Liver (tissue), 9 donors: Measurements from ENCODE around the gene SUGCT. TPM values are rescaled to one million over a fixed set of nuclear protein-coding genes. Genes with fewer than 3 reads are reported as not detected.

Experiments used
- DNase-seq: peaks from one replicate; pipeline ENCODE4 v3.0.0-alpha.2; 2017; ENCODE audit warnings: low spot score
- H3K27ac ChIP-seq, 2 donors: one replicate each; pipeline ENCODE4 v1.7.0; 2013; ENCODE audit warnings: inconsistent platforms in 2 of 2, low read length in 2 of 2, control low read depth in 1 of 2, low read depth in 1 of 2, mild to moderate bottlenecking in 1 of 2
- H3K27me3 ChIP-seq, 4 donors: one replicate each; pipeline versions ENCODE4 v1.6.1 to v1.7.0; 2013; ENCODE audit warnings: low read length in 3 of 4, inconsistent platforms in 1 of 4, mild to moderate bottlenecking in 1 of 4, moderate library complexity in 1 of 4; ENCODE audit not compliant: control insufficient read depth in 4 of 4, insufficient read depth in 4 of 4
- H3K36me3 ChIP-seq, 4 donors: one replicate each; pipeline versions ENCODE4 v1.6.1 to v1.7.0; 2013; ENCODE audit warnings: low read length in 3 of 4, mild to moderate bottlenecking in 3 of 4, low read depth in 1 of 4, moderate library complexity in 1 of 4; ENCODE audit not compliant: control insufficient read depth in 4 of 4, insufficient read depth in 3 of 4
- H3K4me1 ChIP-seq, 4 donors: one replicate each; pipeline versions ENCODE4 v1.6.1 to v1.7.0; 2013; ENCODE audit warnings: low read length in 3 of 4, mild to moderate bottlenecking in 3 of 4, moderate library complexity in 1 of 4; ENCODE audit not compliant: control insufficient read depth in 4 of 4, insufficient read depth in 4 of 4
- H3K4me3 ChIP-seq, 3 donors: one replicate each; pipeline versions ENCODE4 v1.6.1 to v1.7.0; 2013; ENCODE audit warnings: low read length in 3 of 3, control low read depth in 1 of 3, low read depth in 1 of 3, mild to moderate bottlenecking in 1 of 3
- H3K9ac ChIP-seq, 2 donors: one replicate each; pipeline ENCODE4 v1.7.0; 2013; ENCODE audit warnings: low read length in 2 of 2, mild to moderate bottlenecking in 2 of 2, moderate library complexity in 2 of 2, control low read depth in 1 of 2, low read depth in 1 of 2
- H3K9me3 ChIP-seq, 4 donors: one replicate each; pipeline versions ENCODE4 v1.6.1 to v1.7.0; 2013; ENCODE audit warnings: low read length in 3 of 4; ENCODE audit not compliant: control insufficient read depth in 4 of 4
- CTCF ChIP-seq: fragments of 150-350 bp; IDR thresholded peaks from 2 replicates; pipeline ENCODE4 v1.5.1; 2017; ENCODE audit warnings: improper control_type of control experiment, low read depth, low read length; ENCODE audit not compliant: missing input control
- FOXA2 ChIP-seq: IDR thresholded peaks from 2 replicates; pipeline ENCODE4 v1.6.1; 2016; ENCODE audit warnings: antibody characterized with exemption
- GABPA ChIP-seq, 2 donors: IDR thresholded peaks in 1 of 2; conservative IDR thresholded peaks in 1 of 2; 2 replicates each; pipeline ENCODE4 v1.6.1; 2016; ENCODE audit warnings: antibody characterized with exemption in 2 of 2, mild to moderate bottlenecking in 1 of 2, moderate library complexity in 1 of 2
- HNF4A ChIP-seq, 2 donors: conservative IDR thresholded peaks; 2 replicates each; pipeline ENCODE4 v1.6.1; 2016; ENCODE audit warnings: antibody characterized with exemption in 2 of 2, mild to moderate bottlenecking in 2 of 2
- HNF4G ChIP-seq: IDR thresholded peaks from 2 replicates; pipeline ENCODE4 v1.6.1; 2016; ENCODE audit warnings: antibody characterized with exemption
- JUND ChIP-seq, 2 donors: IDR thresholded peaks; 2 replicates each; pipeline ENCODE4 v1.6.1; 2016; ENCODE audit warnings: antibody characterized with exemption in 2 of 2
- RAD21 ChIP-seq, 2 donors: IDR thresholded peaks; 2 replicates each; pipeline ENCODE4 v1.6.1; 2016; ENCODE audit warnings: antibody characterized with exemption in 2 of 2, mild to moderate bottlenecking in 2 of 2
- REST ChIP-seq: IDR thresholded peaks from 2 replicates; pipeline ENCODE4 v1.6.1; 2016; ENCODE audit warnings: antibody characterized with exemption, mild to moderate bottlenecking
- RXRA ChIP-seq, 2 donors: IDR thresholded peaks; 2 replicates each; pipeline ENCODE4 v1.6.1; 2017 to 2018; ENCODE audit warnings: antibody characterized with exemption in 2 of 2, mild to moderate bottlenecking in 1 of 2
- TAF1 ChIP-seq: conservative IDR thresholded peaks from 2 replicates; pipeline ENCODE4 v1.6.1; 2016; ENCODE audit warnings: antibody characterized with exemption, mild to moderate bottlenecking
- YY1 ChIP-seq: IDR thresholded peaks from 2 replicates; pipeline ENCODE4 v1.6.1; 2016; ENCODE audit warnings: antibody characterized with exemption, mild to moderate bottlenecking
- WGBS: extraction: QIAGEN DNeasy Blood & Tissue Kit; methylation state at CpG from one replicate; pipeline ENCODE4 v1.1.7; 2013; 5-methylcytosine and 5-hydroxymethylcytosine counted together
- polyA plus RNA-seq, 2 donors: library from polyadenylated mRNA; stranded (reverse) in 1 of 2; unstranded in 1 of 2; fragments of 200-250 nt in 1 of 2; fragments of >200 nt in 1 of 2; fragmentation: Nextera tagmentation in 1 of 2; extraction: Ambion mirVana in 1 of 2; gene quantifications; one replicate each; pipeline versions ENCODE4 v1.2.1 to v1.2.3, GENCODE V29; 2013 to 2015
- total RNA-seq, 2 donors: library from RNA; depleted of rRNA; stranded (reverse); fragments of >200 nt; gene quantifications; one replicate each; pipeline ENCODE4 v1.2.3, GENCODE V29; 2014
- TF ChIP-seq, protein P1 (sequence below): IDR thresholded peaks from 2 replicates; pipeline ENCODE4 v1.6.1; 2016; ENCODE audit warnings: antibody characterized with exemption
- TF ChIP-seq, protein P2 (sequence below): IDR thresholded peaks from 2 replicates; pipeline ENCODE4 v1.6.1; 2016; ENCODE audit warnings: antibody characterized with exemption
- TF ChIP-seq, protein P3 (sequence below): IDR thresholded peaks from 2 replicates; pipeline ENCODE4 v1.6.1; 2016; ENCODE audit warnings: antibody characterized with exemption
- donor health status: healthy.
- donor health status: healthy.
- donor health status: healthy.
- donor health status: healthy.
- donor health status: healthy.

The SUGCT gene
- total and polyA plus RNA-seq, 4 donors: 6.2 to 11.9 (median 9.9) TPM

DNA sequence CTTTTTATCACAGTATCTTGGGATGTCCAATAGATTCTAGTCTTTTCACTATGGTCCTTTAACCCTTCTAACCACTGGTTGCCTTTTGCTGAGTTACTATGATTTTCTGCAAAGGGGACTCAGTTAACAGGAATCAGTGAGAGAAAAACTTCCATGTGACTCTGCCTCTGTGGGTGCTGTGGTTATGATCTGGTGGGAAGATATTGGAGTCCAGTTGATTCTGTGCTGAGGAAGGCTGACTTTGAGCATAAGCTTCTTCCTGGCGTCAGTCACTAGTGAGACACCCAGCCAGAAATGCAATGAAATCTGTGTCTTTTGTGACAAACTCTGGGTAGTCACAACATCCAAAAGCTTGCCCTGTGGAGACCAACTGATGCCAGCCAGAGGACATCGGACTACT is 648.0 kb downstream of the SUGCT start:
- DNase-seq: no peak
- H3K9me3 ChIP-seq: no peaks in the 10 kb centered on the region
- TF ChIP-seq CTCF (no peak), FOXA2 (no peak), RAD21 (IDR thresholded peaks at IDR 0.05) (no peak), REST (no peak), HNF4G (no peak), GABPA (IDR thresholded peaks at IDR 0.05 in 1 of 2, conservative IDR thresholded peaks at IDR 0.05 in 1 of 2) (no peak), TAF1 (no peak), YY1 (no peak)
- TF ChIP-seq, protein P1, sequence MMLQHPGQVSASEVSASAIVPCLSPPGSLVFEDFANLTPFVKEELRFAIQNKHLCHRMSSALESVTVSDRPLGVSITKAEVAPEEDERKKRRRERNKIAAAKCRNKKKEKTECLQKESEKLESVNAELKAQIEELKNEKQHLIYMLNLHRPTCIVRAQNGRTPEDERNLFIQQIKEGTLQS: no peak
- TF ChIP-seq, protein P2, sequence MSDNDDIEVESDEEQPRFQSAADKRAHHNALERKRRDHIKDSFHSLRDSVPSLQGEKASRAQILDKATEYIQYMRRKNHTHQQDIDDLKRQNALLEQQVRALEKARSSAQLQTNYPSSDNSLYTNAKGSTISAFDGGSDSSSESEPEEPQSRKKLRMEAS: no peak
- TF ChIP-seq, protein P3, sequence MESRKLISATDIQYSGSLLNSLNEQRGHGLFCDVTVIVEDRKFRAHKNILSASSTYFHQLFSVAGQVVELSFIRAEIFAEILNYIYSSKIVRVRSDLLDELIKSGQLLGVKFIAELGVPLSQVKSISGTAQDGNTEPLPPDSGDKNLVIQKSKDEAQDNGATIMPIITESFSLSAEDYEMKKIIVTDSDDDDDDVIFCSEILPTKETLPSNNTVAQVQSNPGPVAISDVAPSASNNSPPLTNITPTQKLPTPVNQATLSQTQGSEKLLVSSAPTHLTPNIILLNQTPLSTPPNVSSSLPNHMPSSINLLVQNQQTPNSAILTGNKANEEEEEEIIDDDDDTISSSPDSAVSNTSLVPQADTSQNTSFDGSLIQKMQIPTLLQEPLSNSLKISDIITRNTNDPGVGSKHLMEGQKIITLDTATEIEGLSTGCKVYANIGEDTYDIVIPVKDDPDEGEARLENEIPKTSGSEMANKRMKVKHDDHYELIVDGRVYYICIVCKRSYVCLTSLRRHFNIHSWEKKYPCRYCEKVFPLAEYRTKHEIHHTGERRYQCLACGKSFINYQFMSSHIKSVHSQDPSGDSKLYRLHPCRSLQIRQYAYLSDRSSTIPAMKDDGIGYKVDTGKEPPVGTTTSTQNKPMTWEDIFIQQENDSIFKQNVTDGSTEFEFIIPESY: no peak
- WGBS: 92% methylated on average over 2 of the region's 2 CpGs
- no peaks in the 10 kb centered on the region for H3K27me3 ChIP-seq
- no peak overlapping the region for H3K9ac ChIP-seq
- no peaks in the 10 kb centered on the region for H3K36me3 ChIP-seq
- H3K4me1 ChIP-seq: no peaks in the 10 kb centered on the region
- no peak overlapping the region for H3K27ac ChIP-seq
- no peak overlapping the region for H3K4me3 ChIP-seq

DNA sequence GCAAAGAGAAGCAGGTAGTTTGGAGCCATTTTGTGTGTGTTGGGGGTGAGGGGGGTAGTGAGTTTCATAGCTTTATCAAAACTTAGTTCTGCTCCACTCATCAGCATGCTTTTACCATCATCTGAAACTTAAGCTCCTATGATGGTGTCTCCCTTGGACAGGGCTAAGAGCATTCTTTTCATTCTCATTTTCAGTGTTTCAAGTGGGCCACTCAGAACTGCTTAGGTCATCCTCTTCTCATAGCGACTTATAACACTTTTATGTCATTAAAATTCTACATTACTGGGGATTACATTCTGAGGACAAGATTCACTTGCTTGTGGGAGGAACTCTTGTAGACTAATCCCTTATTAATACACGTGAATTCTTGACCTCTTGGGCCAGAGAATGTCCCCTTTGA is 649.4 kb downstream of the SUGCT start:
- Histone ChIP-seq H3K27me3 (no peaks in the 10 kb centered on the region), H3K4me3 (no peak overlapping the region), H3K4me1 (no peaks in the 10 kb centered on the region), H3K9ac (no peak overlapping the region), H3K36me3 (no peaks in the 10 kb centered on the region), H3K27ac (no peak overlapping the region), H3K9me3 (no peaks in the 10 kb centered on the region)
- no peak for DNase-seq
- 82% methylated on average over 2 of the region's 2 CpGs for WGBS
- TF ChIP-seq REST: no peak
- no peak for TF ChIP-seq FOXA2
- TF ChIP-seq HNF4G: no peak
- TF ChIP-seq JUND (IDR thresholded peaks at IDR 0.05): no peak
- TF ChIP-seq, protein P3: no peak
- TF ChIP-seq HNF4A (conservative IDR thresholded peaks at IDR 0.05): no peak
- TF ChIP-seq, protein P1: no peak
- no peak for TF ChIP-seq RXRA (IDR thresholded peaks at IDR 0.05)
- TF ChIP-seq TAF1: no peak
- TF ChIP-seq CTCF: no peak
